Pancreas (tissue), 10 donors: ENCODE data around the gene ATP7A. TPM values are rescaled to one million over a fixed set of nuclear protein-coding genes. Genes with fewer than 3 reads are reported as not detected.

Experiments used
- ATAC-seq, 4 donors: fragments of 200-7000 bp; cut with Tn5 transposase; one replicate each; pipeline versions ENCODE4 v1.8.0 to v1.9.1; 2020; ENCODE audit warnings: mild to moderate bottlenecking in 4 of 4, moderate library complexity in 4 of 4
- DNase-seq, 6 donors: peaks; one replicate each; pipeline ENCODE4 v3.0.0-alpha.2; 2020
- FAIRE-seq: peaks from 2 replicates; lab custom pipeline; 2012; peaks lifted over from hg19 to GRCh38; lab: Jason Lieb, UNC
- H3K27ac ChIP-seq, 4 donors: fragments of 200-600 bp; sonication (generic); 1 replicate in 3 of 4; 2 replicates in 1 of 4; pipeline versions ENCODE4 v1.5.0 to v1.8.0; 2020
- H3K27me3 ChIP-seq, 4 donors: fragments of 200-600 bp; one replicate each; pipeline ENCODE4 v1.8.0; 2021
- H3K36me3 ChIP-seq, 3 donors: fragments of 200-600 bp; sonication (generic) in 1 of 3; one replicate each; pipeline versions ENCODE4 v1.5.0 to v1.8.0; 2020 to 2021
- H3K4me1 ChIP-seq, 3 donors: fragments of 200-600 bp; one replicate each; pipeline ENCODE4 v1.8.0; 2021
- H3K4me3 ChIP-seq, 4 donors: fragments of 200-600 bp; sonication (generic) in 2 of 4; one replicate each; pipeline versions ENCODE4 v1.5.0 to v1.8.0; 2020 to 2021
- H3K9me3 ChIP-seq, 4 donors: fragments of 200-600 bp; one replicate each; pipeline ENCODE4 v1.8.0; 2021
- CTCF ChIP-seq, 4 donors: fragments of 200-600 bp; sonication (generic) in 3 of 4; IDR thresholded peaks; one replicate each; pipeline versions ENCODE4 v1.5.0 to v1.8.0; 2021; ENCODE audit warnings: antibody characterized with exemption in 4 of 4
- WGBS, 2 donors: extraction: QIAGEN DNeasy Blood & Tissue Kit; methylation state at CpG; one replicate each; pipeline ENCODE4 v1.1.7; 2013; 5-methylcytosine and 5-hydroxymethylcytosine counted together
- intact Hi-C, 3 donors: fragments of 100-400 bp; cut with DNase I; formaldehyde crosslinking; loops; one replicate each; pipeline versions ENCODE4 v1.11.1 to v1.14.2; 2022
- polyA plus RNA-seq, 2 donors: library from polyadenylated mRNA; stranded (reverse); fragments of 200-250 nt; gene quantifications; one replicate each; pipeline ENCODE4 v1.2.3, GENCODE V29; 2013
- total RNA-seq, 6 donors: library from RNA; stranded (reverse); fragmentation: NEBNext Ultra II Directional in 4 of 6; extraction: Animal tissue kit (Norgen Biotek cat#: 25700) in 4 of 6; gene quantifications; one replicate each; pipeline versions ENCODE4 v1.2.1 to v1.2.4, GENCODE V29; 2021 to 2023
- donor health status: healthy with polysubstance abuse.
- donor health status: DM: no; HTN: no; CAD: no; lungs with moderate emphysema.
- donor health status: DM: no; HTN: no; CAD: no.
- donor health status: control.
- donor health status: control.
- donor health status: Bipolar disorder and iron deficiency.
- donor health status: DM: yes; HTN: yes; CAD: no.
- donor health status: DM: no; HTN: no; CAD: no.
- donor health status: DM: no; HTN: no; CAD: no.
- donor health status: DM: yes; HTN: yes; CAD: no.

The ATP7A gene
- total and polyA plus RNA-seq, 8 donors: 1.3 to 7.8 (median 4.1) TPM

- H3K36me3 ChIP-seq: no peaks in the 10 kb centered on the region
- intact Hi-C loops: no loop called here
- H3K27ac ChIP-seq: no peak overlapping the region
- H3K9me3 ChIP-seq: no peaks in the 10 kb centered on the region
- 71 to 87% methylated on average over 13 of the region's 13 CpGs for WGBS, 2 donors
- H3K27me3 ChIP-seq: no peaks in the 10 kb centered on the region
- no peak for TF ChIP-seq CTCF (IDR thresholded peaks at IDR 0.05)
- DNase-seq (no peak), FAIRE-seq (no peak), ATAC-seq (no peak)
- no peak overlapping the region for H3K4me3 ChIP-seq
- H3K4me1 ChIP-seq: no peaks in the 10 kb centered on the region
Observed at GRCh38 chrX:77962068-77962902, 51.8 kb downstream of the ATP7A start.

- Histone ChIP-seq H3K36me3 (no peaks in the 10 kb centered on the region), H3K9me3 (no peaks in the 10 kb centered on the region), H3K4me3 (no peak overlapping the region), H3K27me3 (no peaks in the 10 kb centered on the region), H3K4me1 (no peaks in the 10 kb centered on the region), H3K27ac (no peak overlapping the region)
- WGBS, 2 donors: 90 to 97% methylated on average over 3 of the region's 3 CpGs
- DNase-seq (no peak), FAIRE-seq (no peak), ATAC-seq (no peak)
- intact Hi-C loops: no loop called here
- TF ChIP-seq CTCF (IDR thresholded peaks at IDR 0.05): no peak
Observed at GRCh38 chrX:77966361-77966760, 55.9 kb downstream of the ATP7A start.

- FAIRE-seq (no peak), DNase-seq (no peak), ATAC-seq (no peak)
- H3K27ac ChIP-seq: no peak overlapping the region
- H3K4me1 ChIP-seq: no peaks in the 10 kb centered on the region
- 66 to 94% methylated on average over 1 of the region's 1 CpG for WGBS, 2 donors
- H3K4me3 ChIP-seq: no peak overlapping the region
- no peaks in the 10 kb centered on the region for H3K27me3 ChIP-seq
- TF ChIP-seq CTCF (IDR thresholded peaks at IDR 0.05): no peak
- no peaks in the 10 kb centered on the region for H3K36me3 ChIP-seq
- no peaks in the 10 kb centered on the region for H3K9me3 ChIP-seq
- intact Hi-C loops: no loop called here
Observed at GRCh38 chrX:77967631-77968030, 57.1 kb downstream of the ATP7A start.

GRCh38 chrX:77969538-77969937 is 59.0 kb downstream of the ATP7A start, which contains the start of gene PGAM4:
Gene PGAM4, minus strand, starts transcription at chrX:77969638. Its CDS starts 0 bp downstream, at chrX:77969638.
- no peaks in the 10 kb centered on the region for H3K36me3 ChIP-seq
- no peak for TF ChIP-seq CTCF (IDR thresholded peaks at IDR 0.05)
- no peaks in the 10 kb centered on the region for H3K9me3 ChIP-seq
- H3K4me1 ChIP-seq: no peaks in the 10 kb centered on the region
- no peak for ATAC-seq
- H3K4me3 ChIP-seq: no peak within 1 kb of the TSS
- no peak for DNase-seq
- H3K27ac ChIP-seq: no peak within 1 kb of the TSS
- peaks cover 0 to 2% (median 0%) of the 10 kb centered on the region in 4 donors for H3K27me3 ChIP-seq
- intact Hi-C loops: no loop called here
- FAIRE-seq: no peak
- 90 to 98% methylated on average over 13 of the region's 13 CpGs for WGBS, 2 donors

DNA sequence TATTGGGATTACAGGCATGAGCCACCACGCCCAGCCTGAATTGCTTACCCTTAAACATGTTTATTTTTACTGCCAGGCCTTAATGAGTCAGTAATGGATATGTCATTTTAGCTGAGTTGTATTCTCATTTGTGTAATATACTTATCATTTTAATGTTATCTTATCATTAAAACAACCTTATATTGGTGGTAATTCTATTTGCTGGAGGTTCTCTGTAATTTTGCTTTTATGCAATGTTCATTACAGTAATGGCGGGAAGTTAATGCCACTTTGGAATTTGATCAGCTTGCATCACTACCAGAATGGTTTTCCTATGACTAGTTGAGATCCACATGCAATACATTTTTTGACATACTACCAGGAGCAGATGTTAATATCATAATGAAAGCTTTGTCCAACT is 65.3 kb downstream of the ATP7A start:
- no peak for DNase-seq
- ATAC-seq: no peak
- Histone ChIP-seq H3K4me3 (no peak overlapping the region), H3K27me3 (peaks cover 0 to 4% (median 0%) of the 10 kb centered on the region in 4 donors), H3K27ac (no peak overlapping the region), H3K9me3 (no peaks in the 10 kb centered on the region), H3K36me3 (no peaks in the 10 kb centered on the region), H3K4me1 (no peaks in the 10 kb centered on the region)
- TF ChIP-seq CTCF (IDR thresholded peaks at IDR 0.05): no peak
- FAIRE-seq: no peak
- intact Hi-C loops: no loop called here
- WGBS, 2 donors: 66 to 94% methylated on average over 2 of the region's 2 CpGs
